Smooth muscle cell (in vitro differentiated cells): ENCODE data around the gene CLPX. TPM values are rescaled to one million over a fixed set of nuclear protein-coding genes. Genes with fewer than 3 reads are reported as not detected.
A peak's percentile ranks its signal among the peaks of the same experiment; 100 is the strongest.
"Not testable (repeated sequence)": the region's sequence is repeated elsewhere in the genome, so short reads cannot be mapped to it uniquely, and the experiment has no call there.

Experiments
- DNase-seq: peaks from one replicate; lab custom pipeline; 2025; ENCODE audit not compliant: unreplicated experiment; lab: John Stamatoyannopoulos, UW
- H2AFZ ChIP-seq: fragments of 200-600 bp; sonication (generic); 2 replicates; pipeline ENCODE4 v1.6.0; 2016; ENCODE audit warnings: antibody characterized with exemption, low read depth, mild to moderate bottlenecking
- H3F3A ChIP-seq: fragments of 200-600 bp; sonication (generic); 2 replicates; pipeline ENCODE4 v1.6.0; 2017; ENCODE audit warnings: antibody characterized with exemption, low read depth
- H3K27ac ChIP-seq: fragments of 200-600 bp; sonication (generic); 2 replicates; pipeline ENCODE4 v1.5.1; 2016; ENCODE audit warnings: low read depth, mild to moderate bottlenecking
- H3K27me3 ChIP-seq: fragments of 200-600 bp; sonication (generic); 2 replicates; pipeline ENCODE4 v1.6.1; 2016; ENCODE audit warnings: low read depth, mild to moderate bottlenecking
- H3K36me3 ChIP-seq: fragments of 200-600 bp; sonication (generic); 2 replicates; pipeline ENCODE4 v1.5.1; 2016; ENCODE audit warnings: low read depth
- H3K4me1 ChIP-seq: fragments of 200-600 bp; sonication (generic); 2 replicates; pipeline ENCODE4 v1.5.1; 2016; ENCODE audit warnings: low read depth
- H3K4me2 ChIP-seq: fragments of 200-600 bp; sonication (generic); 2 replicates; pipeline ENCODE4 v1.6.0; 2016; ENCODE audit warnings: mild to moderate bottlenecking
- H3K4me3 ChIP-seq: fragments of 200-600 bp; sonication (generic); 2 replicates; pipeline ENCODE4 v1.5.1; 2016; ENCODE audit warnings: mild to moderate bottlenecking
- H3K79me2 ChIP-seq: fragments of 200-600 bp; sonication (generic); 2 replicates; pipeline ENCODE4 v1.6.0; 2016; ENCODE audit warnings: low read depth, mild to moderate bottlenecking
- H3K9ac ChIP-seq: fragments of 200-600 bp; sonication (generic); 2 replicates; pipeline ENCODE4 v1.6.0; 2016; ENCODE audit warnings: low read depth
- H3K9me3 ChIP-seq: fragments of 200-600 bp; sonication (generic); replicated peaks from 2 replicates; pipeline ENCODE4 v1.5.1; 2016; ENCODE audit warnings: low read depth
- H4K20me1 ChIP-seq: fragments of 200-600 bp; sonication (generic); 2 replicates; pipeline ENCODE4 v1.6.0; 2016; ENCODE audit warnings: low read depth
- WGBS: methylation state at CpG from one replicate; pipeline ENCODE4 v1.1.7; 2016; ENCODE audit warnings: low lambda C conversion rate; 5-methylcytosine and 5-hydroxymethylcytosine counted together
- polyA plus RNA-seq: library from polyadenylated mRNA; unstranded; fragments of >200 nt; fragmentation: Nextera tagmentation; extraction: Ambion mirVana; gene quantifications from 2 replicates; pipeline ENCODE4 v1.2.1, GENCODE V29; 2016
- total RNA-seq: library from RNA; depleted of rRNA; stranded (reverse); fragments of >200 nt; gene quantifications from 2 replicates; pipeline ENCODE4 v1.2.3, GENCODE V29; 2014
- TF ChIP-seq, protein P1 (sequence below): fragments of 200-600 bp; sonication (generic); IDR thresholded peaks from 2 replicates; pipeline ENCODE4 v1.5.1; 2017; ENCODE audit warnings: borderline replicate concordance, mild to moderate bottlenecking, antibody characterized with exemption; ENCODE audit not compliant: insufficient read depth, poor library complexity, severe bottlenecking

Gene CLPX
- total and polyA plus RNA-seq, 2 experiments from 2014 or later = 21.8 to 34.8 TPM

DNA sequence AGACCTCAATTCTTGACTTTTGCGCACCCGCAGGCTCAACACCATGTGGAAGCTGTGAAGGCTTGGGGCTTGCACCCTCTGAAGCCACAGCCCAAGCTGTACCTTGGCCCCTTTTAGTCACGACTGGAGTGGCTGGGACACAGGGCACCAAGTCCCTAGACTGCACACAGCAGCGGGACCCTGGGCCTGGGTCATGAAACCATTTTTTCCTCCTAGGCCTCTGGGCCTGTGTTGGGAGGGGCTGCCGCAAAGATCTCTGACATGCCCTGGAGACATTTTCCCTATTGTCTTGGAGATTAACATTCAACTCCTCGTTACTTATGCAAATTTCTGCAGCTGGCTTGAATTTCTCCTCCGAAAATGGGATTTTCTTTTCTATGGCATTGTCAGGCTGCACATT, 48.1 kb downstream of the CLPX start:
- not testable (repeated sequence) for H3K4me1 ChIP-seq, H4K20me1 ChIP-seq, H3K36me3 ChIP-seq, H3F3A ChIP-seq, H3K4me2 ChIP-seq, H3K9ac ChIP-seq, H2AFZ ChIP-seq, H3K27ac ChIP-seq, DNase-seq, H3K4me3 ChIP-seq, H3K9me3 ChIP-seq, H3K27me3 ChIP-seq
- H3K79me2 ChIP-seq = peaks cover 10% of the 10 kb centered on the region
- whole genome bisulfite sequencing = 88% methylated on average over 7 of the region's 7 CpGs

DNA sequence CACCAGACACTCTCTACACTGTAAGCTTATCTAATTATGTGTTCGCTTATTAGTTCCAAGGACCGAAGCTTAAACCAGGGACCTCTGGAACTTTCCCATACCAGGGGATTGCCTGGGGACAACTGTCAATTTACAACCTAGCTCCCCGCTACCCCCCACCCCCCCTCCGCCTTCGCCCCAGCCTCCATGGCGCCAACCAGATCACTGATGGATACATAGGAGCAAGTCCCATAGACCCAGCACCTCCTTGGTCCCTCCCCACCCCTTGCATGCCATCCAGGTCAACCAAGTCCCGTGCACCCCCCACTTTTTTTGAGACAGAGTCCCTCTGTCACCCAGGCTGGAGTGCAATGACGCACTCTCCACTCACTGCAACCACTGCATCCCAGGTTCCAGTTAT, 50.6 kb downstream of the CLPX start:
- DNase-seq = no peak
- peaks cover 34% of the 10 kb centered on the region for H3K79me2 ChIP-seq
- no peaks in the 10 kb centered on the region for H3F3A ChIP-seq
- H3K4me2 ChIP-seq = peak overlapping the region; percentile 89
- 96% methylated on average over 8 of the region's 8 CpGs for WGBS
- TF ChIP-seq, protein P1, sequence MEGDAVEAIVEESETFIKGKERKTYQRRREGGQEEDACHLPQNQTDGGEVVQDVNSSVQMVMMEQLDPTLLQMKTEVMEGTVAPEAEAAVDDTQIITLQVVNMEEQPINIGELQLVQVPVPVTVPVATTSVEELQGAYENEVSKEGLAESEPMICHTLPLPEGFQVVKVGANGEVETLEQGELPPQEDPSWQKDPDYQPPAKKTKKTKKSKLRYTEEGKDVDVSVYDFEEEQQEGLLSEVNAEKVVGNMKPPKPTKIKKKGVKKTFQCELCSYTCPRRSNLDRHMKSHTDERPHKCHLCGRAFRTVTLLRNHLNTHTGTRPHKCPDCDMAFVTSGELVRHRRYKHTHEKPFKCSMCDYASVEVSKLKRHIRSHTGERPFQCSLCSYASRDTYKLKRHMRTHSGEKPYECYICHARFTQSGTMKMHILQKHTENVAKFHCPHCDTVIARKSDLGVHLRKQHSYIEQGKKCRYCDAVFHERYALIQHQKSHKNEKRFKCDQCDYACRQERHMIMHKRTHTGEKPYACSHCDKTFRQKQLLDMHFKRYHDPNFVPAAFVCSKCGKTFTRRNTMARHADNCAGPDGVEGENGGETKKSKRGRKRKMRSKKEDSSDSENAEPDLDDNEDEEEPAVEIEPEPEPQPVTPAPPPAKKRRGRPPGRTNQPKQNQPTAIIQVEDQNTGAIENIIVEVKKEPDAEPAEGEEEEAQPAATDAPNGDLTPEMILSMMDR = no peak
- H4K20me1 ChIP-seq = peaks cover 29% of the 10 kb centered on the region
- H3K27ac ChIP-seq = no peak overlapping the region
- H2AFZ ChIP-seq = no peak overlapping the region
- H3K9me3 ChIP-seq = no peaks in the 10 kb centered on the region
- H3K4me1 ChIP-seq = peaks cover 13% of the 10 kb centered on the region
- no peak overlapping the region for H3K4me3 ChIP-seq
- H3K27me3 ChIP-seq = no peaks in the 10 kb centered on the region
- H3K36me3 ChIP-seq = no peaks in the 10 kb centered on the region
- H3K9ac ChIP-seq = no peak overlapping the region

DNA sequence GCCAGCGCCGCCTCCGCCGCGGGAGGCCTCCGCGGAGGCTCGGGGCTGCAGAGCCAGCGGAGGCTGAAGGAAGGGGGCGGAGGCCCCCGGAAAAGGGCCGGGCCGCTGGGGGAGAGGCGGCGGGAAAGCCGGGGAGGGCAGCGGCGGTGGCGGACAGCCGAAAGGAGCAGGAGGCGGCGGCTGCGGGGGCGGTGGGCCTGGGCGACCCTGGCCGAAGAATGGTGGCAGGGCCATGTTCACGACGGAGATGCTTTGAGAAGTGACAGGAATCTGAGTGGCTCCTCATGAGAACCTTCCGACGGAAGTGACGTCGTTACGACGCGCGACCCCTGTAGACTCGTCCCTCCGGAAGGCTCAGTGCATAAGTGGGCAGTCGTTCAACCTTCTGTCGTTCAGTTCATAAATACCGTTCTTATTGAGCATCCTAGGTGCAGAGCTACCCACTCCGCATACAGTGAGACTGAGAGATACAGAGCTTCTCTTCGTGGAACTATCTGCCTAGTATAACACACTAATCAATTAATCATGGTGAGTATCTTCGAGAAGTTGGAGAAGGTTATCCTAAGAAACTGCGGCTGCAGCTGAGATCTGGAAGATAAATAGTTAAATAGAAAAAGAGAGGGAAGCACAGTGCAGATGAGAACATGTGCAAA, 51.5 kb downstream of the CLPX start, which contains the start of gene PDCD7:
PDCD7 (minus strand) TSS at position 261 of the 653 bp plus-strand sequence; CDS start at position 234, 27 bp downstream.
- no peaks in the 10 kb centered on the region for H3K27me3 ChIP-seq
- H3K4me1 ChIP-seq = peaks cover 13% of the 10 kb centered on the region
- WGBS = 5% methylated on average over 35 of the region's 45 CpGs
- H3K9ac ChIP-seq = peak within 1 kb of the TSS; percentile 83
- peak; percentile 22 for DNase-seq
- no peaks in the 10 kb centered on the region for H3F3A ChIP-seq
- no peaks in the 10 kb centered on the region for H3K9me3 ChIP-seq
- TF ChIP-seq, protein P1 = no peak
- peak within 1 kb of the TSS; percentile 89 for H3K4me2 ChIP-seq
- H3K36me3 ChIP-seq = no peaks in the 10 kb centered on the region
- H3K27ac ChIP-seq = peak within 1 kb of the TSS; percentile 53
- H3K79me2 ChIP-seq = peaks cover 42% of the 10 kb centered on the region
- H2AFZ ChIP-seq = peak within 1 kb of the TSS; percentile 97
- peaks cover 37% of the 10 kb centered on the region for H4K20me1 ChIP-seq
- peak within 1 kb of the TSS; percentile 90 for H3K4me3 ChIP-seq

DNA sequence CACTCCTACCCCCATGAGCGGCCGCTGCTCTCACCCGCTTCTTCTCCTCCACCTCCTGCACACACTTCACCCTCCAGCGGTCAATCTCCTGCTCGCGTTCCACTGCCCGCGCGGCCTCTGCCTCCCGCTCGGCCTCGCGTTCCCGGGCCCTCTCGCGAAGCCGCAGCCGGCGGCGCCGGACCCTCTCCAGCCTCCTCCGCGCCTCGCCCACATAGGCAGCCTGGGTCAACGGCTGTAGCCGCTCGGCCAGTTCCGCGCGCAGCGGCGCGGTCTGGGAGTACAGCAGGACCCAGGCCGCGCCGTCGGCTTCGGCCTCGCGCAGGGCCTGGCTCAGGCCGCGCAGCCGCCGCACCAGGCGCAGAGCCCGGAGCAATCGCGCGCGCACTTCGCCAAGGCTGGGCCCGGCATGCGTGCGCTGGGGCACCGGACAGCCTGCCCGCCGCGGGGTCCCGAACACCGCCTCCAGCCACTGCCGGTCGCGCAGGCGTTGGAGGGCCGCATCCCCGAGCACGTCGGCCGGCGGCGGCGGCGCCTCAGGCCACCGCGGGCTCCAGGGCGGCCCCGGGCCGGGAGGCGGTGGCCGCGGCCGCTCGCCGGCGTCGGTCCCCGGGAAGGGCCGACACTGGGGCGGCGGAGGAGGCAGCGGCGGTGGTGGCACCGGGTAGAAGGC, 52.1 kb downstream of the CLPX start:
- 1% methylated on average over 82 of the region's 93 CpGs for WGBS
- H3K36me3 ChIP-seq = peaks cover 4% of the 10 kb centered on the region
- H3K4me1 ChIP-seq = peaks cover 13% of the 10 kb centered on the region
- no peak for DNase-seq
- no peaks in the 10 kb centered on the region for H3K27me3 ChIP-seq
- no peaks in the 10 kb centered on the region for H3K9me3 ChIP-seq
- peaks cover 42% of the 10 kb centered on the region for H3K79me2 ChIP-seq
- peak overlapping the region; percentile 89 for H3K4me2 ChIP-seq
- H2AFZ ChIP-seq = no peak overlapping the region
- no peaks in the 10 kb centered on the region for H3F3A ChIP-seq
- H4K20me1 ChIP-seq = peaks cover 44% of the 10 kb centered on the region
- peak overlapping the region; percentile 53 for H3K27ac ChIP-seq
- TF ChIP-seq, protein P1 = no peak
- peak overlapping the region; percentile 83 for H3K9ac ChIP-seq
- H3K4me3 ChIP-seq = peak overlapping the region; percentile 90
